ENCODE data around the gene PPP1R13B.

- no peak for TF ChIP-seq CTCF (IDR thresholded peaks at IDR 0.05 in 4 of 5, conservative IDR thresholded peaks at IDR 0.05 in 1 of 5)
- no peak for TF ChIP-seq POLR2A (IDR thresholded peaks at IDR 0.05)
Observed at GRCh38 chr14:103697206-103697602, 150.2 kb downstream of the PPP1R13B start.
